ENCODE measurements around the gene IL10. TPM values are rescaled to one million over a fixed set of nuclear protein-coding genes. Genes with fewer than 3 reads are reported as not detected.
"Not testable (repeated sequence)": the region's sequence is repeated elsewhere in the genome, so short reads cannot be mapped to it uniquely, and the experiment has no call there.

The IL10 gene
- total RNA-seq, 1 experiment from 2014 or later = not detected

DNA sequence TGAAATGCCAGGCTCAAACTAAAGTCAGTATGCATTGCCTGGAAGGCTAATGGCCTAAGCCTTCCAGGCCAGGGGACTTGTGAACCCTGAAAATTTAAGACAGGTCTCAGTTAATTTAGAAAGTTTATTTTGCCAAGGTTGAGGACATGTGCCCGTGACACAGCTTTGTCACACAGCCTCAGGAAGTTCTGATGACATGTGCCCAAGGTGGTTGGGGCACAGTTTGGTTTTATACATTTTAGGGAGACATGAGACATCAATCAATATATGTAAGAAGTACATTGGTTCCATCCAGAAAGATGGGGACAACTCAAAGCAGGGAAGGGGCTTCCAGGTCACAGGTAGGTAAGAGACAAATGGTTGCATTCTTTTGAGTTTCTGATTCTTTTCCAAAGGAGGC, 6.5 kb downstream of the IL10 start:
- DNase-seq (ENCODE audit: low read depth) = not testable (repeated sequence)

GRCh38 chr1:206762741-206763364, 9.4 kb downstream of the IL10 start:
- not testable (repeated sequence) for DNase-seq (ENCODE audit: low read depth)

DNA sequence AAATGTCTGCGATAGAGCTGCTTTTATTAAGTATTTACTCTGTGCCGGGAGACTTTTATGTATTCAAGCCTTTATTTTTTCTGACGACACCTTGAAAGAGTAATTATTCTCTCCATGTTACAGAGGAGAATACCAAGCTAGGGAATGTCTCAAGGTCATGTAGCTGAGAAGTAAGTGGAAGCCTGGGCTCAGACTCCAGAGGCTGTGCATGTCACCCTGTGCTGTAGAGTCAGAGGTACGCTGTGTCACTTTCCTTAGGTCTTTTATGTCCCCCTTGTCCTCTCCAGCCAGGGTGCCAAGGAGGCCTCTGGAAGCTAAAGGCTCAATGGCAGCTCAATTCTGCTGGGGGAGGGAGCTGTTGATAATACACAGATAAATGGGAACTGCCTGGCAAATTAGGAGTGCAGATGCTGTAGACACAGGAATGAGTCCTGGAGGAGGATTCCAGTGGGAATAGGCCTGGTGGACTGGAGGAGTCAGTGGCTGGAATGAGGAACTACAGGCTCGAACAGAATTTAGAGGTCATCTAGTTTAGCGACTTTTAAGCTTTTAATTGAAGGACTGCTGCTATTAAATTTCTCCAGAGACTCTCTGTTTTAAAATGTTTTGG, 11.0 kb downstream of the IL10 start:
- DNase-seq (ENCODE audit: low read depth) = no peak

DNA sequence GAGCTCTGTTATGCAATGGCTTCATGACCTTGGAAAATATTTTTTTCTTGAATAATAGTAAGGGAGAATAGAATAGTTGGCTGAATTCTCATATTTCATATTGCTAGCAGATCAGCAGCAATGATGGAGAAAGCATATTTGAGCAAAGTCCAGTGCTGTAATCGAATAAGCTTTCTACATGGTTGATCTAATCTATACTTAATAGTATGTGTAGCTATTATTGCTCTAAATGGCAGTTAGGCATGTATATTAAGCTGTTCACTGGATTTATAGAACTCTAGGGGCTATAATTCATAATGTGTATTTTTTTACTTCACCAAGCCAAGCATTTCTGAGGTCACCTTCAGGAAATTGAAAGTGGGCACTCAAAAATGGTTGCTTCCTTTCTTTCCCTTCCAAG, 11.7 kb downstream of the IL10 start:
- DNase-seq (ENCODE audit: low read depth) = no peak

- no peak for DNase-seq (ENCODE audit: low read depth)
Measured at GRCh38 chr1:206757524-206758266, 14.6 kb downstream of the IL10 start.

- no peak for DNase-seq (ENCODE audit: low read depth)
Measured at GRCh38 chr1:206754011-206754410, 18.3 kb downstream of the IL10 start.

DNA sequence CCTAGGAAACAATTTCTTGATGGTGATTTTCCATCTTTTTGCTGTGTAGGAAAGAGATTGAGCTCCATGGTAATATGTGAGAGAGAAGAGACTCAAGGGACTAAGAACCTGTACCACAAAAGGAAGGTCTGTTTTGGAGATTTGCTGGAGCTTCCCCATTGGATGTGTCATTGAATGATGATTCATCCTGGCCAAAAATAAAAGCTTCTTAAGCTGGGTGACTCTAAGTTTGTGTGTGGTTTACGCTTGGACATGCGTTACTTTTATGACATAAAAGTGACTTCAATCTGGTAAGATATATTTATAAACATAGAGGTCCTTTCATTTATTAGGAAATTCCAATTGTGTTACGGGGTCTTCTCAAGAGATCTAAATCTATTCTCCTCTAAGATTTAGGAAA, 19.2 kb downstream of the IL10 start:
- DNase-seq (ENCODE audit: low read depth) = no peak

- no peak for DNase-seq (ENCODE audit: low read depth)
Measured at GRCh38 chr1:206752481-206752880, 19.8 kb downstream of the IL10 start.

- DNase-seq (ENCODE audit: low read depth) = no peak
Measured at GRCh38 chr1:206751891-206752290, 20.4 kb downstream of the IL10 start.

GRCh38 chr1:206748348-206749030, 23.8 kb downstream of the IL10 start:
- DNase-seq (ENCODE audit: low read depth) = no peak

DNA sequence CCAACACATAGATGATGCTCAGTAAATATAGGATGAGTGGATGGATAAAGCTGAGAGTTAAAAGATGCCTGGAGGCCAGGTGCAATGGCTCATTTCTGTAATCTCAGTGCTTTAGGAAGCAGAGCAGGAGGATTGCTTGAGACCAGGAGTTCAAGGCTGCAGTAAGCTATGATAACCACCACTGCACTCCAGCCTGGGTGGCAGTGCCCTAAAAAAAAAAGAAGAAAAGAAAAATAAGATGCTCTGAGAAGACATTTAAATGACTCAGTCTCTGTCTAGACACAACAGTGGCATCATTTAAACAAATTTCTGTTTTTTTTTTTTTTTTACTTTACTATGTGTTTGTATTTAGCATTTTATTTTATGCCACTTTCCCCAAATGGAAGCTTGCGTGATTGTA, 27.0 kb downstream of the IL10 start:
- DNase-seq (ENCODE audit: low read depth) = no peak

DNA sequence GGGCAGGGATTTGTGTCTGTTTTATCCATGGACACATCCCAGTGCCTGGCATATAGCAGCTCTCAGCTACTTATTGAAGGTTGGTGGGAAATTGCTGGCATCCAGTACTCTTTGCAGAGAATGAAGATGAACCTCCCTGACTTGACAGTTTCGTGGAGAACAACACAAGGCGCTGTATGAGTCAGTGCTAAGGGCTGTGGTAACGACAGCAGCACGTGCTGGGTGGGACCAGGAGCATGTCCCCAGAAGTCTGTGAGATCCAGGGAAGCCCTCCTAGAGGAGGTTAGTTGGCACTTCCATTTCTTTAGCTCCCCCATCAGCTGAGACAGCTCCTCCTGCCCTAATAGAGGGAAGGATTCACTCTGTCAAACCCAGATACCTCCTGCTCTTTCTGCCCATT, 27.6 kb downstream of the IL10 start:
- no peak for DNase-seq (ENCODE audit: low read depth)

DNA sequence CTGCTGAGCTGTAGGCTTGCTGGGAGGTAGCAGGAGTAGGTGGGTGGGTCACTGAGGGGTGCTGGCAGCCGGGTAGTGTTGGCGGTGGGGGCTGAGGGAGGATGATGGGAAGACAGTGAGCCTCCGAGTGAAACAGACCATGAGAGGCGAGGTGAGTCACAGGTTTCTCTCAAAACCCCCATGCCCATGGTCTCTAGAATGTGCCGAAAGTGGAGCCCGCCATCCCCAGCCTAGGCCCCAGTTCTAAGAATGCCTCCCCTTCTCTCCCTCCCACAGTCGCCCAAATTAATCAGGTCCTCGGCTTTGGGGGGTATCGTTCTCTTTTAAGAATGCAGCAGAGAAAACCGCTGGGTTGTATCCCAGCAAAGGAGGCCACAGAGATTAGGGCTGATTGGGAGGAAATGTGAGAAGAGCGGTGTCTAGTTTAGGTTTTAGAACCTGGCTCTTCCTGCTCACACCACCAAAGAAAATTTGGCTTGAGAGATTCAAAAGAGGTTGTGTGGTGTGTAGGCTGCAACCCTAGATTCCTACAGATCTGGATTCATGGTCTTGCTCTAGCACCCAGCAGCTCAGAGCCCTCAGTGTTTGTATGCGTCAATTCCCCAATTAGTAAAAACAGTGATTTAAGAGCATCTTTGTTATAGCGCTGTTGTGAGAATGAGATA, 29.4 kb downstream of the IL10 start:
- no peak for DNase-seq (ENCODE audit: low read depth)

DNA sequence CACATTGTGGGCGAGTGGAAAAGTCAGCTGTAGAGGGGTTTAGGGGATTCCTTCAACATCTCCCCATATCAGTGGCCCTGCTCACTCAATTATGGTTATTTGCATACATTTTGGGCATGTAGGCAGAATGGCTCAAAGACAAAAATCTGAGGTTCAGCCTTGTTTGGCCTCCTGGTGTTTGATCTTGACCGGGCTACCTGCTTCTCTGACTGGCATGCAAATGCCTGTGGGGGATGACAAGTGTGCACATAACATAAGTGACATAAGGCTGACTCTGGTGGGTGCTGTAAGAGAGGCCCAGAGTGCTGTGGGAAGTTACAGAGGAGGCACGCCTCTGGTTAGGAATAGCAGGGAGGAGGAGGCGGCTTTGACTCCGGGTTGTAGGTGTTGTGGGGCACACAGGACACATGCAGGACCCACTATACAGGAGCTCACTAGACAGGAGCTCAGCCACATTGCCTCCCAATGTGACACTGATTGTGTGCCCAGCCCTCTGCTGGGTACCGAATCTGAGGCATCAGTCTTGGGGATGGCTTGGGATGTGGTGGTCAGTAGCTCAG, 31.1 kb downstream of the IL10 start:
- no peak for DNase-seq (ENCODE audit: low read depth)

- no peak for DNase-seq (ENCODE audit: low read depth)
Measured at GRCh38 chr1:206739411-206740076, 32.8 kb downstream of the IL10 start.

DNA sequence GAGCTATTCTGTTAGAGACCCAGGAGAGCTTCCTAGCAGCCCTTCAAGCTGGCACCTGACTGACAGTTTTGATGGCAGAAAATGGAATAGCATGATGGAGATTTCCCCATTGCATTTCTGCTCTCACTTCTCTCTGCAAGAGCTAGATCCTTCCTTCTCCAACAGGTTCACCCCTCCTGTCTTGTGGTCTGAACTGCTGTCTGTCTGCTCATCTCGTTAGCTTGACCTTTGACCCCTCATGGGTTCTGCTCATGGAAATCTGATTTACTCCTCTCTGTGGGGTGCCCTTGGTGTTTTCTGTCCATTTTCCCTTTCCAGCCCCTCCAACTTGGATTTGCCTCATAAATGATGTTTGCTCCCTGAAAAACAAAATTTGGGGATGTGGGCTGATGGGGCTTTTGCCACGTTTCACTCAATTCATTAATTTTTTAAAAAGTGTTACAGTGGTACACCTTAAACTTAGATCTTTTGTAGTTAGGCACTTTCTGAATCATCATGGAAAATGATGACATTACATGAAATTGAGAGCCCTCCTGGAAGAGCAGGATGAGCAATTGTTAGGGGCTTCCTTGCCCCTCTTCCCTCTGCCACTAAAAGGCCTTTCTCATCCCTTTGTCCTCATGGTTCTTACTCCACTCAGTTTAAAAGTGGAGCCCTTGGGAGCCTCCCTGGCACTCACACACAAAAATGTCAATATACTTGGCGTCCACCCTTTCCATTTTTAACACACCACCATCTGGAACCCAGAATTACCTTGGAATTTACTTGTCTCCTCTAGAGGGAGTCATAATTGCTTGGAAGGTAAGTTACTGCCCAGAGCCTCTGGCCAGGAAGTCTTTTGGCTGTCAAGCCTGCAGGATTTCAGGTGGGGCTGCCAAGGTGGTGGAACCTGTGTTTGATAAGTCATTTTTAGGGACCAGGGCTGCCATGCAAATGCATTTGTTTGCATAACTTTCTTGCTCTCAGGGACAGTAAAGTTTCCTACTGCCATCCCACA, 33.6 kb downstream of the IL10 start:
- DNase-seq (ENCODE audit: low read depth) = no peak

DNA sequence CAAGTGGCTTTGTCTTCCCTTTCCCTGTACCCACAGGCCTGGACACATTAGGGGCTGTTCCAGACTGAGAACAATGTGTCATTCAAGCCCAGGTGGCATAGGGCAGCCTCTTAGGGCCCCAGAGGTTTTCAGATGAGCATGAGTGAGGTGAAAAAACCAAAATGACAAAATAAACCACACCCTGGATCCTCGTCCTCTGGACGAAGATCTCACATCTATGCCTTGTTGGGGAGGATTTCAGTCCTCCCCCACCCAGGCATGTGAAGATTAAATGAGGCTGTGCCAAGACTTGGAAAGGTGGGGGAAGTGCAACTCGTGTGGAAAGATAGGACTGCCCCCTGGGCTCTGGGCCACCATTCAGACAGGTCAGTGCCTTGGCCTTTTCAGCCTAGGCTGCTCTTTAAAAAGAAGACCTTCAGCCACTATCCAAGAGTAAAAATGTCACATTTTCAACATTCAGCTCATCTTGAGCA, 34.5 kb downstream of the IL10 start:
- DNase-seq (ENCODE audit: low read depth) = no peak

- no peak for DNase-seq (ENCODE audit: low read depth)
Measured at GRCh38 chr1:206736878-206737728, 35.2 kb downstream of the IL10 start.

DNA sequence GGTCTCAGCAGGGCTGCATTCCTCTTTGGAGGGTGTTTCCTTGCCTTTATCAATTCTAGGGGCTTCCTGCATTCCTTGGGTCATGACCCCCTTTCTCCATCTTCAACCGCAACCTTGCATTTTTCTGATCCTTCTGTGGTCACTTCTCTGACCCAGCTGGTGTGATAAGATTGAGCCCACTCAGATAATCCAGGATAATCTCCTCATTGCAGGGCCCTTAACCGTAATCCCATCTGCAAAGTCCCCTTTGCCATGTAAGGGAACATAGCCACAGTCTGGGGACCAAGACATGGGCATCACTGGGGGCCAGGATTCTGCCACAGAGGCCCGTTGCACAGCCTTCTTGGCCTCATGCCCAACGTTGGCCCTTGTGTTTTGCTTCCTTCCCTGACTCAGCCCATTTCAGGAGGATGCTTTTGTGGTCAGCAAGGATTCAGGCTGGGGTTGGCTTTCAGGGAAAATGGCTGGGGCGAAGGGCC, 36.7 kb downstream of the IL10 start:
- peak; percentile 70 for DNase-seq (ENCODE audit: low read depth)

All from Daoy (cell line).